Lower lobe of right lung (tissue), 2 donors: ENCODE data around the gene CHMP2B. TPM values are rescaled to one million over a fixed set of nuclear protein-coding genes. Genes with fewer than 3 reads are reported as not detected.
A peak's percentile ranks its signal among the peaks of the same experiment; 100 is the strongest.

Source experiments
- ATAC-seq, 2 donors: fragments of 200-7000 bp; cut with Tn5 transposase; one replicate each; pipeline ENCODE4 v1.9.1; 2020 to 2022; ENCODE audit warnings: mild to moderate bottlenecking in 2 of 2, moderate library complexity in 2 of 2
- DNase-seq: peaks from one replicate; pipeline ENCODE4 v3.0.0-alpha.2; 2020
- H3K27ac ChIP-seq: fragments of 200-600 bp; one replicate; pipeline ENCODE4 v1.8.0; 2022
- H3K27me3 ChIP-seq: fragments of 200-600 bp; one replicate; pipeline ENCODE4 v1.8.0; 2022; ENCODE audit warnings: low read depth
- H3K36me3 ChIP-seq: fragments of 200-600 bp; one replicate; pipeline ENCODE4 v1.8.0; 2022; ENCODE audit warnings: mild to moderate bottlenecking
- H3K4me1 ChIP-seq: fragments of 200-600 bp; one replicate; pipeline ENCODE4 v1.8.0; 2022
- H3K4me3 ChIP-seq: fragments of 200-600 bp; one replicate; pipeline ENCODE4 v1.8.0; 2022; ENCODE audit warnings: mild to moderate bottlenecking
- H3K9me3 ChIP-seq: fragments of 200-600 bp; one replicate; pipeline ENCODE4 v1.8.0; 2022
- CTCF ChIP-seq: fragments of 200-600 bp; IDR thresholded peaks from one replicate; pipeline ENCODE4 v1.8.0; 2022; ENCODE audit warnings: antibody characterized with exemption, mild to moderate bottlenecking
- intact Hi-C: fragments of 100-400 bp; cut with DNase I; formaldehyde crosslinking; loops from one replicate; pipeline ENCODE4 v1.11.0; 2022
- total RNA-seq: library from RNA; stranded (reverse); fragmentation: NEBNext Ultra II Directional; extraction: Animal tissue kit (Norgen Biotek cat#: 25700); gene quantifications from one replicate; pipeline ENCODE4 v1.2.1, GENCODE V29; 2021
- donor health status: DM: no; HTN: yes; CAD: no; lungs with severe emphysema.

The CHMP2B gene
- total RNA-seq, 1 donor from 2014 or later = 41.4 TPM

- intact Hi-C loops = no loop called here
- Histone ChIP-seq H3K36me3 (peaks cover 65% of the 10 kb centered on the region), H3K4me3 (no peak overlapping the region), H3K9me3 (no peaks in the 10 kb centered on the region), H3K27ac (no peak overlapping the region), H3K4me1 (no peaks in the 10 kb centered on the region), H3K27me3 (no peaks in the 10 kb centered on the region)
- DNase-seq (no peak), ATAC-seq (no peak)
- no peak for TF ChIP-seq CTCF
Observed at GRCh38 chr3:87248831-87249230, 21.7 kb downstream of the CHMP2B start.

DNA sequence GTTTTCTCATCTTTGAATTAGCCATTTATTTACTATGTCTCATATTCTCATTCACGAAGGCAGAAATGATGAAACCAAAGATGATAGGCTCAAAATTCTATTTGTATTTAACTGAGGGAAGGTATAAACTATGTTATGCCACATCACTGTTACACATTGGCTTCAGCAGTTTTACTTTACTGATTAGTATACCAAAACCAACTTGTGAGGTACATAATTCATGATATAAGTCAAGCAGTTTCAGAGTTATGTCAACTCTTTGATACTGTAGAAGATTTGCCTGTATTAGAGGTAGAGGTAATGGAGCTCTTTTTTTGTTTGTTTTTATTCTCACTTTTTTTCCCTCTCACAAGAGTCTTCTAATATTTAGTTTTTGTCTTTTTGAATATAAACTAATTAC lies 22.9 kb downstream of the CHMP2B start:
- DNase-seq = no peak
- Histone ChIP-seq H3K4me3 (no peak overlapping the region), H3K9me3 (no peaks in the 10 kb centered on the region), H3K36me3 (peaks cover 74% of the 10 kb centered on the region), H3K27ac (no peak overlapping the region), H3K27me3 (no peaks in the 10 kb centered on the region), H3K4me1 (no peaks in the 10 kb centered on the region)
- intact Hi-C loops = no loop called here
- no peak for TF ChIP-seq CTCF
- no peak for ATAC-seq

DNA sequence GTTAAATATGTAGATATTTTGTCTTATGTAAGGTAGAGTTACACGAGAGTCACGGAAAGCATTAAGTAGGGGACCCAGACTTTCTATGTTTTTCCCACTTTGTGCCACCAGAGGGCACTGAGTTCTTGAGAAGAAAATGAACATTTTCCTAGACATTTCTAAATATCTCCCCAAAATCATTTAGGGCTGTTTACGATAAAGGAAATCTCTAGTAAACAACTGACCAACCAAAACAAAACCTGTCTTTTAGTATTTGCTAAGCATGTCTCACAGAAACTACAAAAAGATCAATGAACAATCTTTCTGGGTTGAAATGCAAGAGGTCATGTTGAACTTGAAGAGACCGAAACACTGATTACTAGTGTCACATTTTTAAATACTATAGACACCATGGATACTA lies 33.2 kb downstream of the CHMP2B start:
- intact Hi-C loops = no loop called here
- ATAC-seq (no peak), DNase-seq (no peak)
- no peak overlapping the region for H3K4me3 ChIP-seq
- no peaks in the 10 kb centered on the region for H3K27me3 ChIP-seq
- no peak overlapping the region for H3K27ac ChIP-seq
- peaks cover 2% of the 10 kb centered on the region for H3K36me3 ChIP-seq
- TF ChIP-seq CTCF = peak; percentile 67
- no peaks in the 10 kb centered on the region for H3K9me3 ChIP-seq
- no peaks in the 10 kb centered on the region for H3K4me1 ChIP-seq

DNA sequence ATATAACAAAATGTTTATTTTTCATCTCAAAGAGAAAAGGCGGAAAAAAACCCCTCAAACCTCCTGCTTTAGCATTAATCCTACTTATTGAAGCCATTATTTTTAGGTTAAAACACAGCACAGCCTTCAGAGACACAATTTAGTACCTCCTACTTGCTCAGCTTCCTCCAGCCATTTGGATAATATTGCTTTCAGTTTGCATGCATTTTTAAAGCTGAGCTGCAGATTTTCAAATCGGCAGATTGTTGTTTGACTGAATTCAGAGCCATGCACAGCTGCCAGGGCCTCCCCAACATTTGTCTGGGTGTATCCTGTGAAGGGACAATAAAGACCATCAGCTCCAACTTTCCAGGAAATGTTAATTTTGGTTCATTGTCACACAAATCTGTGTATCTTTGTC lies 34.8 kb downstream of the CHMP2B start:
- intact Hi-C loops = no loop called here
- DNase-seq = no peak
- no peaks in the 10 kb centered on the region for H3K27me3 ChIP-seq
- no peaks in the 10 kb centered on the region for H3K36me3 ChIP-seq
- no peak overlapping the region for H3K4me3 ChIP-seq
- no peak for ATAC-seq
- no peaks in the 10 kb centered on the region for H3K9me3 ChIP-seq
- no peak overlapping the region for H3K27ac ChIP-seq
- no peaks in the 10 kb centered on the region for H3K4me1 ChIP-seq
- no peak for TF ChIP-seq CTCF

DNA sequence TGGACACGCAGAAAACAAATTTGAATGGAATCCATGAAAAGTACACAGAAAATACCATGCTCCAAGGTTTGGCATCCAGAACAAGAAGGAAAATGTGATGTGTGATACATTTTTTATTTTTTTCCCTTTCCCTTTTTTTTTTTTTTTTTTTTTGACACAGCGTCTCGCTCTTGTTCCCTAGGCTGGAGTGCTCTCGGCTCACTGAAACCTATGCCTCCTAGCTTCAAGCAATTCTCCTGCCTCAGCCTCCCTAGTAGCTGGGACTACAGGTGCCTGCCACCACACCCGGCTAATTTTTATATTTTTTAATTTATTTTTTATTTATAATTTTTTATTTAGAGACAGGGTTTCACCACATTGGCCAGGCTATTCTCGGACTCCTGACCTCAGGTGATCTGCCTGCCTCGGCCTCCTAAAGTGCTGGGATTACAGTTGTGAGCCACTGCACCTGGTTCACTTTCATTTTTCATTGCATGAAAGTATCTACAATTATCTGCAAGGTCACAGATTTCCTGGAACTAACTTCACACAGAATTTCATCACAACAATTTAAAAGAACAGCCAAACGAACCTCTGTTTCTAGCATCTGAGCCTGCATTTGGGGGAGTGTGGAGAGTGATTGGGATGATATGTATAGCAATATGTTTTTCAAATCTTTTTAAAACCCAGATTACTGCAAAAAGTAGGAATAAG lies 41.0 kb downstream of the CHMP2B start:
- Histone ChIP-seq H3K36me3 (no peaks in the 10 kb centered on the region), H3K4me1 (no peaks in the 10 kb centered on the region), H3K4me3 (no peak overlapping the region), H3K9me3 (no peaks in the 10 kb centered on the region), H3K27ac (no peak overlapping the region), H3K27me3 (no peaks in the 10 kb centered on the region)
- intact Hi-C loops = no loop called here
- DNase-seq (no peak), ATAC-seq (no peak)
- TF ChIP-seq CTCF = no peak
